HG03060 (cell line): Measurements from ENCODE around the gene TXNRD2.
"Not testable (repeated sequence)": the region's sequence is repeated elsewhere in the genome, so short reads cannot be mapped to it uniquely, and the experiment has no call there.

Experiments used
- ATAC-seq: cut with Tn5 transposase; IDR thresholded peaks from one replicate; pipeline ENCODE4 v1.9.1; 2021; ENCODE audit warnings: low read depth, moderate number of reproducible peaks; ENCODE audit not compliant: unreplicated experiment

Gene TXNRD2

DNA sequence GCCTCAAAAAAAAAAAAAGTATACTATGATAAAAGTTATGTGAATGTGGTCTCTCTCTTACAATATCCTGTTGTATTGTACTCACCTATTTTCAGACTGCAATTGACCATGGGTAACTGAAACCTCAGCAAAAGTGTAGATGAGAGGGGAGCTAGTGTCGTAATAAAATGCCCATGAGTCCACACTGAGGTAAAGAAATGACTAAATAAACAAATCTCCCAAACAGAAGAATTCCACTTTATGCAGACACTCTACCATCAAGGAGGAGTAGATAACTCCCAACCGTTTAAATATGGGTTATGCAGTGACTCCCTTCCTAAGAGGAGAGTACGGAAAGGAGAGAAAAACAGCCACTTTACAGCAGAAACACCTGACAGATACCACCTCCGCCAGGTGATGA is 101.6 kb downstream of the TXNRD2 start:
- ATAC-seq: no peak

DNA sequence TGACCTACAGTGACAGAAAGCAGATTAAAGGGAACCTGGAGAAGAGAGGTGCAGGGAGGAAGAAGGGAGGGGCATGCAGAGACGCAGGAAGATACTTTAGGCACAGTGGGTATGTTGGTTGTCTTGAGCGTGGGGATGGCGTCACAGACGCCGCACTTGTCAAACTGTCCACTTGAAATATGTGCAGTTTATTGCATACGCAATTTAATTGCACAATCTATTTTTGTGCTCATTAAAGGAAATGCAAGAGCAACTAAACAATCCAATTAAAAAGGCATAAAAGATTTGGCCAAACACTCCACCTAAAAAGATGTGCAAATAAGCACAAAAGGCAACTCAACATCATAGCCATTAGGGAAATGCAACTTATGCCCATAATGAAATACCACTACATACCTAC is 103.7 kb downstream of the TXNRD2 start:
- no peak for ATAC-seq

GRCh38 chr22:19836512-19836911 is 105.1 kb downstream of the TXNRD2 start:
- no peak for ATAC-seq

DNA sequence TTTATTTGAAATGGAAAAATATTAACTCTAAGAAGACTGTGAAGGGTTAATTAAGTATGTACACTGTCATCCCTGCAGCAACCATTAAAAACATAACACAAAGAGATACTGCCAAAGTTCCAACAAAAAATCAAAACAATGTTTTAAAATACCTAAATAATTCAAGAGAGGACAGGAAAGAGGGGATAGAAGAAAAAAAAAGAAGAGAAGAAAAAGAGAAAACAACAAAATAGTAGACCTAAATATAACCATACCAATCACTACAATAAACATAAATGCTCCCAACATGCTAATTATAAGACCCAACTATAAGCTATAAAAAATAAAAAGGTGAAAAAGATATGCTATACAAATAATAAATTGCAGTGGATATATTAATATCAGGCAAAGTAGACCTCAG is 107.0 kb downstream of the TXNRD2 start:
- ATAC-seq: no peak

DNA sequence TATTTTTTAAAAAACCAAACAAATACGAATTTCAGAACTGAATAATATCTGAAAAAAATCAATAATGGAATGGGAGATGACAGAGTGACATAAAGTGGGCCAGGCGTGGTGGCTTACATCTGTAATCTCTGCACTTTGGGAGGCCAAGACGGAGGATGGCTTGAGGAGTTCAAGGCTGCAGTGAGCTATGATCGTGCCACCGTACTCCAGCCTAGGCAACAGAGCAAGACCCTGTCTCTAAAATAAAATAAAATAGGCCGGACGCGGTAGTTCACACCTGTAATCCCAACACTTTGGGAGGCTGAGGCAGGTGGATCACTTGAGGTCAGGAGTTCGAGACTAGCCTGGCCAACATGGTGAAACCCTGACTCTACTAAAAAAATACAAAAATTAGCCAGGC is 108.3 kb downstream of the TXNRD2 start:
- ATAC-seq: not testable (repeated sequence)

DNA sequence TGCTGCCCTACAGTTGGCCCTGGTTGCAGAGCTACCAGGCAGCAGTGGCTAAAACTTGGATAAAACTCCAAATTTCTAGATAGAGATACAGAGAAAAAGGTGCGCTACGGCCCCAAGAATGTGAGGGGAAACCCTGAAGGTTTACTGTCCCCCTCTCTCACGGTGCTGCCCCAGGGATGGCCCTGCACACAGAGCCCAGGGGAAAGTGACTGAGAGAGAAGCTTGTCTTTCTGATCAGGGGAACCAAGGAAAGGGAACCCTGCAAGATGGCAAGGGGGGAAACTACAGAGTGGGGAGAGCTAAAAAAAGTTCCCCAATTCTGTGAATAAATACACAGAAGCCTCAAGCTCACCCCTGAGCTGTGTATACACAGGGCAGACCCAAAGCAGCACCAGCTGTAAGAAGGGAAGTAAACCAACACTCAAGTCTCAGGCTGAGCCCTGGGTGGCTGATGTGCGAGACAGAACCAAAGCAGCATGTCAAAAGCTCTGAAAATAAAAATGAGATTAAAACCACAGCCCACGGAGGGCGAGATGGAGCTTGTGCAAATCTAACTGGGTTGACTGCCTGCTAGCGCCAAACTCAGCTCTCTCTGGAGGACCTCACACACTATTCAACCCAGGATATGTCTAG is 109.0 kb downstream of the TXNRD2 start:
- no peak for ATAC-seq

DNA sequence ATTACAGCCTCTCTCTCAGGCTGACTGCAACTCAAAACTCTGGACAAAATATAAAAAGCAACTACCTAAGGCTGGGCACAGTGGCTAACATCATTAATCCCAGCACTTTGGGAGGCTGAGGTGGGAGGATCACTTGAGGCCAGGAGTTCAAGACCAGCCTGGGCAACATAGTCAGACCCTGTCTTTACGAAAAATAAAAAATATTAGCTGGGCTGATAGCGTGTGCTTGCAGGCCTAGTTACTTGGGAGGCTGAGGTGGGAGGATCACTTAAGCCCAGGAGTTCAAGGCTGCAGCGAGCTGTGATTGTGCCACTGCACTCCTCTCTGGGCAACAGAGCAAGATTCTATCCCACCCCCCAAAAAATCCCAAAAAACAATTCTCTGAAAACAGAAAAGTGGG is 109.6 kb downstream of the TXNRD2 start:
- not testable (repeated sequence) for ATAC-seq

DNA sequence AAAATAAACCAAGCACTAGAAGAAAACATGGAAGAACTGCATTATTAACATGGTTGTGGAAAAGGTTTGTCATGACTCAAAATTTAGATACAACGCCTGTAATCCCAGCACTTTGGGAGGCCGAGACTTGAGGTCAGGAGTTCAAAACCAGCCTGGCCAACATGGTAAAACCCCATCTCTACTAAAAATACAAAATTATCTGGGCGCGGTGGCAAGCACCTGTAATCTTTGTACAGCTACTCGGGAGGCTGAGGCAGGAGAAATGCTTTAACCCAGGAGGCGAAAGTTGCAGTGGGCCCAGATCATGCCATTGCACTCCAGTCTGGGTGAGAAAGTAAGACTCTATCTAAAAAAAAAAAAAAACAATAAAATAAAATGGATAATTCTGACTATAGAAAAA is 110.6 kb downstream of the TXNRD2 start:
- ATAC-seq: no peak

DNA sequence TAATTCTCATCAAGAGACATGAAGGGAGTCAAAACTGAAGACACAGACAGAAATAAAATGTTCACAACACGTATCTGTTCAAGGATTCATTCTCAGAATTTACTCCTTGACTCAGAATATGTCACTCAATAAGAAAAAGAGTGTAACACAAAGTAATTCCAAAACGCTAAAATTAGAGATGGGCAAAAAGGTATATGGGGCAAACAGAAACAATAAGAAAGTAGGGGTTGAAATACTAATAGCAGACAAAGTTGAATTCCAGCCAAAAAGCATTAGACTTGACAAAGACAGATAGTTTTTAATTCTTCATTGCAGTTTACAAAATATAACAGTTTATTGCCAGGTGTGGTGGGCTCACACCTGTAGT is 113.6 kb downstream of the TXNRD2 start:
- no peak for ATAC-seq

- no peak for ATAC-seq
Observed at GRCh38 chr22:19827341-19828034, 114.1 kb downstream of the TXNRD2 start.

DNA sequence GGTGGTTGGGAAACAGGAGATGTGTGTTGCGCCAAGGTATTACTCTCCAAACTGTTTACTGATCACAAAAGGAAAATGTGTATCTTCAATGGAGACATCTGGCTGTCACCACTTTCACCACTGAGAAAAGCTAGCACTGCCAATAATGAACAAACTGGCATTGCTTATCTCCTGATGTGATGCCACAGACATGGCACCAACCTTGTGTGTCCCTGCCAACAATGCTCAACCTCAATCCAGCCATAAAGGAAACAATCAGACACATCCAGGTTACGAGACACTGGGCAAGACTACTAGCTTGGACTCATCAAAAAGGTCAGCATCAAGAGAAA is 115.0 kb downstream of the TXNRD2 start:
- no peak for ATAC-seq

DNA sequence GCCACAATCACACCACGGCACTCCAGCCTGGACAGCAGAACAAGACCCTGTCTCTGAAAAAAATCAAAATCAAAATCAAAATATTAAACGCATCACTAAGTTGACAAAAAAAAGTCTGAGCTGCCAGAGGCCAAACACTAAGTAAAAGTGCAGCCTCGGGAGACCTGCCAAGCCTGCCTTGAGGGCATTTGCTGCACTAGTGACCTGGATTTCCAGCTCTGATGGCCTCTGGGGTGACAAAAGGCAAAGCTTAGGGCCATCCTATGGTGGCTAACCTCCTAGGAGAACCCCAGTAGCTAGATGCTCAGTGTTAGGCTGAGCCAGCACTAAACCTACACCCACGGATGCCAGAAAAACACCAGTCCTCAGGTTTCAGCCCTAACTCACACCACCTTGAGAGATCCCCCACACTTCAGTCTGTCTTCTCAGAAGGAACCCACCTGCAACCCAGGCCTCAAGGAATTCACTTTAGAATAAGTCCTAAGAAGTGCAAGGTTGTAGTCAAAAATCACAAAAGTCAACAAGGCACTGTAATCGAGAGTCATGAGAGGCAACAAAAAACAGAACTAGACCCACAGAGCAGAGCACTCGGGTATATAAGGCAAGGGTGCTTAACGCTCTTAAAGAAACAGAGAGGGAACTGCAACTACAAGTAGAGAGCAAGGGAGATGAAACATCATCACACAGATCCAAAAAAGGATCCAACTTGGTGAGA is 115.6 kb downstream of the TXNRD2 start:
- no peak for ATAC-seq
